ENCODE data around the gene ZKSCAN8.

DNA sequence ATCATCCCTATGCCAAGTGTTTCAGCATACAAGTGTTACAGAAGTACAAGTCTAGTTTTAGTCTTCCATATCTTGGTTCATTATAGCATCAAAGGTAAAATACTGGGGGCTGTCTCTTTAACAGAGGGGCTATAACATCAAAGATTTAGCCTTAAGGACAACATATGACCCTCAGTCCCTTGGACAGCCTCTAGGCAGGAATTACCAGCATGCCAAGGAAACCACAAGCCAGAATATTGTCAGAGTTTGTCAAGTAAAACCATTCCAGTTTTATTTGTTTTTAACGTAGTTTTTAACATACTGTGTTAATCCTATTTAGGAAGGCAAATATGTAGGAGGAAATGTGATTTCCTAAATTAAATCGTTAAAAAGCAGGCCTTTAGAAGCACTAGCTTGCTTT lies 18.6 kb downstream of the ZKSCAN8 start:
- TF ChIP-seq, protein P1, sequence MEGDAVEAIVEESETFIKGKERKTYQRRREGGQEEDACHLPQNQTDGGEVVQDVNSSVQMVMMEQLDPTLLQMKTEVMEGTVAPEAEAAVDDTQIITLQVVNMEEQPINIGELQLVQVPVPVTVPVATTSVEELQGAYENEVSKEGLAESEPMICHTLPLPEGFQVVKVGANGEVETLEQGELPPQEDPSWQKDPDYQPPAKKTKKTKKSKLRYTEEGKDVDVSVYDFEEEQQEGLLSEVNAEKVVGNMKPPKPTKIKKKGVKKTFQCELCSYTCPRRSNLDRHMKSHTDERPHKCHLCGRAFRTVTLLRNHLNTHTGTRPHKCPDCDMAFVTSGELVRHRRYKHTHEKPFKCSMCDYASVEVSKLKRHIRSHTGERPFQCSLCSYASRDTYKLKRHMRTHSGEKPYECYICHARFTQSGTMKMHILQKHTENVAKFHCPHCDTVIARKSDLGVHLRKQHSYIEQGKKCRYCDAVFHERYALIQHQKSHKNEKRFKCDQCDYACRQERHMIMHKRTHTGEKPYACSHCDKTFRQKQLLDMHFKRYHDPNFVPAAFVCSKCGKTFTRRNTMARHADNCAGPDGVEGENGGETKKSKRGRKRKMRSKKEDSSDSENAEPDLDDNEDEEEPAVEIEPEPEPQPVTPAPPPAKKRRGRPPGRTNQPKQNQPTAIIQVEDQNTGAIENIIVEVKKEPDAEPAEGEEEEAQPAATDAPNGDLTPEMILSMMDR (conservative IDR thresholded peaks at IDR 0.05; ENCODE audit: low read depth, low read length): no peak
- TF ChIP-seq EZH2 (IDR thresholded peaks at IDR 0.05; ENCODE audit: low read length, unreplicated experiment): no peak

All from PC-3 (cell line).